ENCODE data around the gene SREBF1. TPM values are rescaled to one million over a fixed set of nuclear protein-coding genes. Genes with fewer than 3 reads are reported as not detected.

Gene SREBF1
- total RNA-seq, 1 donor from 2014 or later: 51.6 TPM

- peaks cover 16% of the 10 kb centered on the region for H3K36me3 ChIP-seq (ENCODE audit: control insufficient read depth, insufficient read depth, low read length)
- TF ChIP-seq CTCF (IDR thresholded peaks at IDR 0.05; ENCODE audit: insufficient read depth, low read length, severe bottlenecking): no peak
- FAIRE-seq (peak; percentile 62), DNase-seq (ENCODE audit: low read depth) (no peak)
- H3K27me3 ChIP-seq (ENCODE audit: control insufficient read depth, insufficient read depth, low read length): no peaks in the 10 kb centered on the region
- H3K4me3 ChIP-seq (ENCODE audit: low read depth, low read length): no peak overlapping the region
Measured at GRCh38 chr17:17872547-17873345, 36.0 kb upstream of the SREBF1 start.

- TF ChIP-seq CTCF (IDR thresholded peaks at IDR 0.05; ENCODE audit: insufficient read depth, low read length, severe bottlenecking): no peak
- no peak for FAIRE-seq
- no peak overlapping the region for H3K4me3 ChIP-seq (ENCODE audit: low read depth, low read length)
- no peaks in the 10 kb centered on the region for H3K27me3 ChIP-seq (ENCODE audit: control insufficient read depth, insufficient read depth, low read length)
- H3K36me3 ChIP-seq (ENCODE audit: control insufficient read depth, insufficient read depth, low read length): peaks cover 14% of the 10 kb centered on the region
- no peak for DNase-seq (ENCODE audit: low read depth)
Measured at GRCh38 chr17:17871913-17872312, 35.1 kb upstream of the SREBF1 start.

- Histone ChIP-seq H3K27me3 (ENCODE audit: control insufficient read depth, insufficient read depth, low read length) (no peaks in the 10 kb centered on the region), H3K4me3 (ENCODE audit: low read depth, low read length) (no peak overlapping the region), H3K36me3 (ENCODE audit: control insufficient read depth, insufficient read depth, low read length) (peaks cover 10% of the 10 kb centered on the region)
- no peak for TF ChIP-seq CTCF (IDR thresholded peaks at IDR 0.05; ENCODE audit: insufficient read depth, low read length, severe bottlenecking)
- DNase-seq (ENCODE audit: low read depth): no peak
- FAIRE-seq: no peak
Measured at GRCh38 chr17:17870247-17870646, 33.5 kb upstream of the SREBF1 start.

- FAIRE-seq: no peak
- Histone ChIP-seq H3K4me3 (ENCODE audit: low read depth, low read length) (no peak overlapping the region), H3K27me3 (ENCODE audit: control insufficient read depth, insufficient read depth, low read length) (no peaks in the 10 kb centered on the region), H3K36me3 (ENCODE audit: control insufficient read depth, insufficient read depth, low read length) (peaks cover 8% of the 10 kb centered on the region)
- no peak for TF ChIP-seq CTCF (IDR thresholded peaks at IDR 0.05; ENCODE audit: insufficient read depth, low read length, severe bottlenecking)
- DNase-seq (ENCODE audit: low read depth): no peak
Measured at GRCh38 chr17:17868641-17869522, 32.1 kb upstream of the SREBF1 start.

GRCh38 chr17:17866897-17867296 is 30.1 kb upstream of the SREBF1 start:
- Histone ChIP-seq H3K4me3 (ENCODE audit: low read depth, low read length) (no peak overlapping the region), H3K36me3 (ENCODE audit: control insufficient read depth, insufficient read depth, low read length) (peaks cover 5% of the 10 kb centered on the region), H3K27me3 (ENCODE audit: control insufficient read depth, insufficient read depth, low read length) (no peaks in the 10 kb centered on the region)
- DNase-seq (ENCODE audit: low read depth) (no peak), FAIRE-seq (no peak)
- no peak for TF ChIP-seq CTCF (IDR thresholded peaks at IDR 0.05; ENCODE audit: insufficient read depth, low read length, severe bottlenecking)
